K562 (cell line): ENCODE results near the gene MFAP5. TPM values are rescaled to one million over a fixed set of nuclear protein-coding genes. Genes with fewer than 3 reads are reported as not detected.

Experiments used
- ATAC-seq: fragments of 200-7000 bp; cut with Tn5 transposase; 3 replicates; pipeline ENCODE4 v1.9.1; 2020; ENCODE audit warnings: moderate library complexity
- BruUV-seq: library from RNA; stranded (reverse); fragments of 400-500 nt; replicated peaks from 2 replicates; lab custom pipeline; 2021; lab: Mats Ljungman, UMichigan
- CTCF ChIA-PET: fragments of 300-600 bp; formaldehyde crosslinking; extraction: SDS; loops from one replicate; lab custom pipeline; 2021; ENCODE audit warnings: low intra/inter-chr PET ratio; lab: Yijun Ruan, JAX
- POLR2A ChIA-PET: fragments of 300-600, 350-650 bp; sonication (Branson Sonifier 250); formaldehyde crosslinking; extraction: SDS; loops from one replicate; lab custom pipeline; 2021; ENCODE audit warnings: antibody characterized with exemption, inconsistent platforms; lab: Yijun Ruan, JAX
- DNase-seq, 4 experiments: peaks; one replicate each; pipeline versions ENCODE4 v3.0.0 to v3.0.0-alpha.2; 2011 to 2018; ENCODE audit warnings: low spot score in 3 of 4, mixed read lengths in 3 of 4; ENCODE audit errors: extremely low read depth in 1 of 4
- FAIRE-seq: peaks from 2 replicates; lab custom pipeline; 2011; peaks lifted over from hg19 to GRCh38; lab: Jason Lieb, UNC
- H2AFZ ChIP-seq: 2 replicates; pipeline ENCODE4 v1.6.0; 2011; ENCODE audit warnings: low read depth, low read length, control low read depth, inconsistent platforms
- H3K27ac ChIP-seq: fragments of 200-600 bp; 3 replicates; pipeline ENCODE4 v1.8.0; 2011; ENCODE audit warnings: low read depth, mild to moderate bottlenecking, control low read depth, inconsistent platforms, low read length, moderate library complexity, mixed read lengths; ENCODE audit errors: extremely low read depth
- H3K27me3 ChIP-seq, 2 experiments: fragments of 300-600 bp in 1 of 2; 2 replicates in 1 of 2; 3 replicates in 1 of 2; pipeline versions ENCODE4 v1.6.0 to v1.8.0; 2011; ENCODE audit warnings: inconsistent platforms in 2 of 2, low read length in 2 of 2, mild to moderate bottlenecking in 1 of 2, mixed read lengths in 1 of 2, moderate library complexity in 1 of 2; ENCODE audit not compliant: control insufficient read depth in 2 of 2, insufficient read depth in 2 of 2
- H3K36me3 ChIP-seq: fragments of 300-600 bp; 3 replicates; pipeline ENCODE4 v1.8.0; 2011; ENCODE audit warnings: mild to moderate bottlenecking, low read length, inconsistent platforms; ENCODE audit not compliant: control insufficient read depth, insufficient read depth
- H3K4me1 ChIP-seq, 2 experiments: fragments of 200-600 bp in 1 of 2; replicated peaks in 1 of 2; 2 replicates in 1 of 2; 3 replicates in 1 of 2; pipeline versions ENCODE4 v1.5.1 to v1.8.0; 2011; ENCODE audit warnings: inconsistent platforms in 2 of 2, low read length in 2 of 2, mild to moderate bottlenecking in 1 of 2, mixed read lengths in 1 of 2, moderate library complexity in 1 of 2; ENCODE audit not compliant: control insufficient read depth in 2 of 2, insufficient read depth in 2 of 2
- H3K4me2 ChIP-seq: 2 replicates; pipeline ENCODE4 v1.6.1; 2011; ENCODE audit warnings: low read length, control low read depth, inconsistent platforms, mixed read lengths; ENCODE audit not compliant: insufficient read depth
- H3K4me3 ChIP-seq: fragments of 200-600 bp; sonication (generic), shearing (Covaris generic); 2 replicates; pipeline ENCODE4 v1.5.1; 2016; ENCODE audit warnings: control low read depth, inconsistent platforms
- H3K79me2 ChIP-seq: fragments of 200-600 bp; 3 replicates; pipeline ENCODE4 v1.8.0; 2011; ENCODE audit warnings: low read length, inconsistent platforms; ENCODE audit not compliant: control insufficient read depth, insufficient read depth
- H3K9ac ChIP-seq, 2 experiments: 2 replicates each; pipeline versions ENCODE4 v1.6.0 to v1.6.1; 2011; ENCODE audit warnings: low read depth in 2 of 2, low read length in 2 of 2, control low read depth in 1 of 2, inconsistent platforms in 1 of 2, mild to moderate bottlenecking in 1 of 2, mixed read lengths in 1 of 2; ENCODE audit not compliant: insufficient read depth in 1 of 2
- H3K9me1 ChIP-seq: one replicate; pipeline ENCODE4 v1.6.0; 2011; ENCODE audit warnings: inconsistent platforms, mild to moderate bottlenecking, low read length, moderate library complexity; ENCODE audit not compliant: control insufficient read depth, insufficient read depth
- H3K9me3 ChIP-seq: replicated peaks from 2 replicates; pipeline ENCODE4 v1.5.1; 2011; ENCODE audit warnings: low read depth, low read length, inconsistent platforms; ENCODE audit not compliant: control insufficient read depth, insufficient read depth
- H4K20me1 ChIP-seq: replicated peaks from 2 replicates; pipeline ENCODE4 v1.6.1; 2011; ENCODE audit warnings: low read length, inconsistent platforms, mixed read lengths; ENCODE audit not compliant: control insufficient read depth, insufficient read depth
- ETV6 ChIP-seq, 3 experiments: fragments of 150-350 bp in 1 of 3; sonication (generic) in 1 of 3; formaldehyde crosslinking in 1 of 3; IDR thresholded peaks; 2 replicates each; pipeline versions ENCODE4 v1.6.1 to v1.8.0; 2014 to 2022; ENCODE audit warnings: borderline replicate concordance in 2 of 3, low read depth in 2 of 3, antibody characterized with exemption in 1 of 3, low read length in 1 of 3, mild to moderate bottlenecking in 1 of 3, missing genetic modification reagents in 1 of 3
- FOXA3 ChIP-seq, 2 experiments: fragments of 450-650 bp in 1 of 2; sonication (generic) in 1 of 2; formaldehyde crosslinking; IDR thresholded peaks in 1 of 2; conservative IDR thresholded peaks in 1 of 2; 2 replicates each; pipeline versions ENCODE4 v1.4.0 to v1.8.0; 2020 to 2022; ENCODE audit warnings: mild to moderate bottlenecking in 2 of 2, missing genetic modification reagents in 1 of 2
- HDAC6 ChIP-seq: IDR thresholded peaks from 2 replicates; pipeline ENCODE4 v1.6.1; 2012; ENCODE audit warnings: low read depth, mild to moderate bottlenecking, control low read depth, inconsistent platforms, low read length, moderate library complexity
- HNRNPUL1 ChIP-seq: fragments of 200-400 bp; formaldehyde crosslinking; IDR thresholded peaks from 2 replicates; pipeline ENCODE4 v1.6.1; 2017; ENCODE audit warnings: low read length
- MEIS2 ChIP-seq: fragments of 450-650 bp; IDR thresholded peaks from 2 replicates; pipeline ENCODE4 v1.6.1; 2014; ENCODE audit warnings: mild to moderate bottlenecking; ENCODE audit not compliant: partially characterized antibody
- SMARCE1 ChIP-seq: fragments of 450-650 bp; IDR thresholded peaks from 2 replicates; pipeline ENCODE4 v1.7.1; 2016; ENCODE audit warnings: mild to moderate bottlenecking
- ZNF140 ChIP-seq: fragments of 250-450 bp; sonication (Bioruptor Pico); IDR thresholded peaks from 2 replicates; pipeline ENCODE4 v1.8.0; 2021; ENCODE audit warnings: moderate library complexity, mild to moderate bottlenecking, inconsistent platforms
- WGBS: fragments of 100-300 bp; shearing (Covaris generic); methylation state at CpG from one replicate; pipeline ENCODE4 v1.1.6; 2016; ENCODE audit warnings: low coverage, mixed read lengths; ENCODE audit not compliant: insufficient coverage; ENCODE audit errors: missing lambda C conversion rate; 5-methylcytosine and 5-hydroxymethylcytosine counted together
- in situ Hi-C: fragments of 300-500 bp; cut with MboI; formaldehyde crosslinking; loops from 4 replicates; pipeline ENCODE4 v1.15.0; 2018; ENCODE audit warnings: inconsistent platforms, mixed read lengths
- intact Hi-C: fragments of 100-400 bp; cut with micrococcal nuclease; formaldehyde crosslinking; loops from 2 replicates; pipeline ENCODE4 v1.14.2; 2022
- polyA plus RNA-seq, 8 experiments: library from polyadenylated mRNA; depleted of rRNA in 4 of 8; stranded (reverse) in 5 of 8; unstranded in 3 of 8; fragments of >200 nt; fragmentation: Nextera tagmentation in 2 of 8; fragmentation: Illumina TruSeq in 1 of 8; extraction: Ambion mirVana in 2 of 8; extraction: Trizol in 1 of 8; gene quantifications; 2 replicates each; pipeline versions ENCODE4 v1.2.1 to v1.2.3, GENCODE V29; 2011 to 2014; ENCODE audit warnings: inconsistent platforms in 1 of 8, missing spikeins in 1 of 8
- total RNA-seq, 7 experiments: library from RNA; depleted of rRNA in 6 of 7; stranded (reverse); fragments of >200 nt in 6 of 7; fragmentation: Illumina TruSeq in 2 of 7; extraction: Trizol in 2 of 7; gene quantifications; 2 replicates each; pipeline versions ENCODE4 v1.2.1 to v1.2.3, GENCODE V29; 2011 to 2021; ENCODE audit warnings: low replicate concordance in 1 of 7
- TF ChIP-seq, protein P1 (sequence below): fragments of 150-350 bp; IDR thresholded peaks from 2 replicates; pipeline ENCODE4 v1.6.1; 2014; ENCODE audit warnings: low read depth, mild to moderate bottlenecking, low read length, borderline replicate concordance
- TF ChIP-seq, protein P2 (sequence below): fragments of 450-650 bp; formaldehyde crosslinking; IDR thresholded peaks from 2 replicates; pipeline ENCODE4 v1.4.0; 2020; ENCODE audit warnings: mild to moderate bottlenecking

MFAP5 gene
- total and polyA plus RNA-seq, 9 of the 15 experiments (the other 6 are each of a cell fraction or from before 2014, with no cell fraction given), result not detected

DNA sequence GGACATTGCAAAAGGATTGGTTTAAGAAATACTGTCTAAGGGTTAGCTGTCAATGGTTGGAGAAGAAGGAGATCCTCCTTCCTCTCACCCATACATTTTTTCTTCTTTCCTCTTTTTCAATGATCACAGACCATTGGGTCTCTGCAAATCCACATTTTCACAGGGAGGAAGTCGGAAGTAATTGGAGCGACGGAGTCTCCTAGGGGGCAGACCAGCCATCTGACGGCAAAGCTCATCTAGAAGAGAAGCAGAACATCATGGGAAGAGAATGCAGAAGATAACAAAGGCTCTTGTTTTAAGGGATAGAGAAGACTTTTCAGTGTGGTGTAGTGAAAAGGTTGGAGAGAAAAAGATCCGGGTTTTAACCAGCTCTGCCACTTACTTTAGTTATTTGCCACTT, 14.7 kb downstream of the MFAP5 start:
- intact Hi-C loops (no loop called here), in situ Hi-C loops (no loop called here)
- DNase-seq, result no peak
- Histone ChIP-seq H3K27me3 (peaks cover 0 to 2% of the 10 kb centered on the region in 2 experiments; a peak in 3 of 5 replicates), H3K79me2 (no peaks in the 10 kb centered on the region), H3K9ac (no peak overlapping the region), H3K4me3 (no peak overlapping the region), H3K4me1 (no peaks in the 10 kb centered on the region), H3K9me3 (no peaks in the 10 kb centered on the region), H3K27ac (no peak overlapping the region), H3K9me1 (no peaks in the 10 kb centered on the region), H3K4me2 (no peak overlapping the region), H4K20me1 (no peaks in the 10 kb centered on the region), H2AFZ (no peak overlapping the region), H3K36me3 (no peaks in the 10 kb centered on the region)
- ATAC-seq, result no peak
- no peak for FAIRE-seq
- TF ChIP-seq ETV6 (IDR thresholded peaks at IDR 0.05; ENCODE audit: borderline replicate concordance in 1 of 2, low read depth in 2 of 2, low read length in 1 of 2), result no peak
- TF ChIP-seq ETV6 (CRISPR knock-in tag; IDR thresholded peaks at IDR 0.05; ENCODE audit: borderline replicate concordance), result no peak
- no peak for TF ChIP-seq ZNF140
- no peak for TF ChIP-seq SMARCE1
- ChIA-PET CTCF (no interaction called here), POLR2A (interaction anchor here (0.6 kb wide), 1 partner anchor 13 kb away, joined by 4 read pairs; no protein-coding TSS in a partner anchor)
- 2% methylated on average over 5 of the region's 5 CpGs for WGBS
- no TSS peak for BruUV-seq

DNA sequence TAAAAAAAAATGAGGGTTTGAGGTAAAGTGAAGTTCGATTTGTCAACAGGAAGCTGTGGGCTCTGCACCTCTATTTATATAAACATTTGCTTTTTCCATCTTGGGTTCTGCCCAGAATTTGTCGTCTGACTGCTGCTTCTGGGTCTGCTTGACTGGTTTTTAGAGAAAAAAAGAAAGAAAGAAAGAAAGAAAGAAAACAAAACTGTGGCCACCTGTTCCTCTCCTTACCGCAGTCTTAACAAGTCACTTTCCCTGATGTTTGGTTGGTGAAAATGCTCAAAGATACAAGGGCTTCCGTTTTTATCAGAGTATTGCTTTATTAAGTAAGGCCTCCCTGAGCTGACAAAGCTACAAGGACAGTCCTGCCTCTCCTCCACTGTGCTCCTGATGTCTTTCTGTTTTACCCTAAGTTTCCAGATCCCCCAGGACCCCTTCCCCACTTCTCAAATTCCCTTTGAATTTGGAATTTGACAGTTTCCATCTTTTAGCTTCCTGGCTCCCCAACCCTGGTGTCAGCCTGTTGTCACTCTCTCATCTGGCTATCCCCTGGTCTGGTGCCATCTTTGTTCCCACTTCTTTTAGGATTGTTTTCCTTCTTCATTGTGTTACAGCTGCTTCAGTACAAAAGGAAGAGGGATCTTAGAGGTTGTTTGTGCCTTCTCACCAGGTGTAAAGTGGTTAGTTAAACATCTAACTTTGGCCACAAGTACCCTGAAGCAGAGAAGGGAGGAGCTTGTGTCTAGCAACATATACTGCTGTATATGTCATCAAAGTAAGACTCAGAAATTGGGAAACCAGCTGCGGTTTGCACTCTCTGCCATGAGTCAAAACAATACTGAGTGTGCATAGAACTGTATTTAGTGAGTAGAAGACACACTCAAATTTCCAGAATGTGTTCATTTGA, 18.0 kb downstream of the MFAP5 start:
- Histone ChIP-seq H3K9me1 (no peaks in the 10 kb centered on the region), H3K27me3 (peaks cover 2 to 3% of the 10 kb centered on the region in 2 experiments; a peak in 3 of 5 replicates), H3K27ac (no peak overlapping the region), H3K36me3 (no peaks in the 10 kb centered on the region), H2AFZ (no peak overlapping the region), H3K9ac (no peak overlapping the region), H3K4me3 (no peak overlapping the region), H3K4me1 (no peaks in the 10 kb centered on the region), H3K9me3 (no peaks in the 10 kb centered on the region), H3K79me2 (no peaks in the 10 kb centered on the region), H3K4me2 (no peak overlapping the region), H4K20me1 (no peaks in the 10 kb centered on the region)
- intact Hi-C loops, result no loop called here
- POLR2A ChIA-PET, result no interaction called here
- in situ Hi-C loops, result no loop called here
- BruUV-seq, result no TSS peak
- ATAC-seq, result no peak
- 0% methylated on average over 5 of the region's 5 CpGs for WGBS
- FAIRE-seq, result no peak
- CTCF ChIA-PET, result no interaction called here
- DNase-seq, result no peak
- TF ChIP-seq MEIS2 (no peak), HNRNPUL1 (no peak), FOXA3 (CRISPR knock-in tag; conservative IDR thresholded peaks at IDR 0.05 in 1 of 2, IDR thresholded peaks at IDR 0.05 in 1 of 2) (no peak), HDAC6 (no peak)
- TF ChIP-seq, protein P1, sequence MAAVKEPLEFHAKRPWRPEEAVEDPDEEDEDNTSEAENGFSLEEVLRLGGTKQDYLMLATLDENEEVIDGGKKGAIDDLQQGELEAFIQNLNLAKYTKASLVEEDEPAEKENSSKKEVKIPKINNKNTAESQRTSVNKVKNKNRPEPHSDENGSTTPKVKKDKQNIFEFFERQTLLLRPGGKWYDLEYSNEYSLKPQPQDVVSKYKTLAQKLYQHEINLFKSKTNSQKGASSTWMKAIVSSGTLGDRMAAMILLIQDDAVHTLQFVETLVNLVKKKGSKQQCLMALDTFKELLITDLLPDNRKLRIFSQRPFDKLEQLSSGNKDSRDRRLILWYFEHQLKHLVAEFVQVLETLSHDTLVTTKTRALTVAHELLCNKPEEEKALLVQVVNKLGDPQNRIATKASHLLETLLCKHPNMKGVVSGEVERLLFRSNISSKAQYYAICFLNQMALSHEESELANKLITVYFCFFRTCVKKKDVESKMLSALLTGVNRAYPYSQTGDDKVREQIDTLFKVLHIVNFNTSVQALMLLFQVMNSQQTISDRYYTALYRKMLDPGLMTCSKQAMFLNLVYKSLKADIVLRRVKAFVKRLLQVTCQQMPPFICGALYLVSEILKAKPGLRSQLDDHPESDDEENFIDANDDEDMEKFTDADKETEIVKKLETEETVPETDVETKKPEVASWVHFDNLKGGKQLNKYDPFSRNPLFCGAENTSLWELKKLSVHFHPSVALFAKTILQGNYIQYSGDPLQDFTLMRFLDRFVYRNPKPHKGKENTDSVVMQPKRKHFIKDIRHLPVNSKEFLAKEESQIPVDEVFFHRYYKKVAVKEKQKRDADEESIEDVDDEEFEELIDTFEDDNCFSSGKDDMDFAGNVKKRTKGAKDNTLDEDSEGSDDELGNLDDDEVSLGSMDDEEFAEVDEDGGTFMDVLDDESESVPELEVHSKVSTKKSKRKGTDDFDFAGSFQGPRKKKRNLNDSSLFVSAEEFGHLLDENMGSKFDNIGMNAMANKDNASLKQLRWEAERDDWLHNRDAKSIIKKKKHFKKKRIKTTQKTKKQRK, result no peak
- TF ChIP-seq, protein P2, sequence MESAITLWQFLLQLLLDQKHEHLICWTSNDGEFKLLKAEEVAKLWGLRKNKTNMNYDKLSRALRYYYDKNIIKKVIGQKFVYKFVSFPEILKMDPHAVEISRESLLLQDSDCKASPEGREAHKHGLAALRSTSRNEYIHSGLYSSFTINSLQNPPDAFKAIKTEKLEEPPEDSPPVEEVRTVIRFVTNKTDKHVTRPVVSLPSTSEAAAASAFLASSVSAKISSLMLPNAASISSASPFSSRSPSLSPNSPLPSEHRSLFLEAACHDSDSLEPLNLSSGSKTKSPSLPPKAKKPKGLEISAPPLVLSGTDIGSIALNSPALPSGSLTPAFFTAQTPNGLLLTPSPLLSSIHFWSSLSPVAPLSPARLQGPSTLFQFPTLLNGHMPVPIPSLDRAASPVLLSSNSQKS (CRISPR knock-in tag), result no peak
